CD4-positive, alpha-beta memory T cell (primary cell): ENCODE measurements around the gene ZNF669. TPM values are rescaled to one million over a fixed set of nuclear protein-coding genes. Genes with fewer than 3 reads are reported as not detected.

ENCODE experiments used
- CTCF ChIA-PET: fragments of 350-600 bp; sonication (Branson Sonifier 250); formaldehyde crosslinking; loops from one replicate; lab custom pipeline; 2021; ENCODE audit warnings: inconsistent platforms; ENCODE audit not compliant: partially characterized antibody; lab: Charles Lee
- POLR2A ChIA-PET: fragments of 350-600 bp; sonication (Branson Sonifier 250); formaldehyde crosslinking; loops from one replicate; lab custom pipeline; 2021; ENCODE audit not compliant: partially characterized antibody; lab: Charles Lee
- DNase-seq, 5 donors: peaks; one replicate each; pipeline versions ENCODE4 v3.0.0 to v3.0.0-alpha.2; 2020 to 2022; ENCODE audit warnings: mixed read lengths in 1 of 5
- H3K27ac ChIP-seq: one replicate; pipeline ENCODE4 v1.7.0; 2013; ENCODE audit warnings: low read depth, low read length
- H3K27me3 ChIP-seq: 2 replicates; pipeline ENCODE4 v1.7.0; 2013; ENCODE audit warnings: mild to moderate bottlenecking, low read length, moderate library complexity; ENCODE audit not compliant: insufficient read depth
- H3K36me3 ChIP-seq: 2 replicates; pipeline ENCODE4 v1.7.0; 2013; ENCODE audit warnings: mild to moderate bottlenecking, low read length, moderate library complexity; ENCODE audit not compliant: insufficient read depth
- H3K4me1 ChIP-seq: 2 replicates; pipeline ENCODE4 v1.7.0; 2013; ENCODE audit warnings: mild to moderate bottlenecking, low read length, moderate library complexity; ENCODE audit not compliant: insufficient read depth
- H3K4me3 ChIP-seq, 2 donors: one replicate each; pipeline ENCODE4 v1.7.0; 2013; ENCODE audit warnings: low read length in 2 of 2, mild to moderate bottlenecking in 1 of 2
- H3K9me3 ChIP-seq, 2 donors: one replicate each; pipeline ENCODE4 v1.7.0; 2013; ENCODE audit warnings: low read length in 2 of 2, control low read depth in 1 of 2; ENCODE audit not compliant: control insufficient read depth in 1 of 2
- H3K27ac Mint-ChIP-seq, 7 donors: one replicate each; pipeline ENCODE4 v1.8.0; 2020 to 2021; ENCODE audit warnings: mixed read lengths in 7 of 7, mild to moderate bottlenecking in 6 of 7, inconsistent platforms in 3 of 7, moderate library complexity in 3 of 7
- H3K27me3 Mint-ChIP-seq, 2 donors: one replicate each; pipeline ENCODE4 v1.8.0; 2020 to 2021; ENCODE audit warnings: mixed read lengths in 2 of 2
- H3K36me3 Mint-ChIP-seq, 2 donors: one replicate each; pipeline ENCODE4 v1.8.0; 2020 to 2021; ENCODE audit warnings: mixed read lengths in 2 of 2, inconsistent platforms in 1 of 2, mild to moderate bottlenecking in 1 of 2
- H3K4me1 Mint-ChIP-seq, 4 donors: one replicate each; pipeline ENCODE4 v1.8.0; 2020 to 2021; ENCODE audit warnings: mixed read lengths in 4 of 4, mild to moderate bottlenecking in 1 of 4
- H3K4me3 Mint-ChIP-seq, 8 donors: one replicate each; pipeline ENCODE4 v1.8.0; 2020 to 2021; ENCODE audit warnings: mixed read lengths in 8 of 8, mild to moderate bottlenecking in 7 of 8, moderate library complexity in 6 of 8, inconsistent platforms in 3 of 8
- H3K9me3 Mint-ChIP-seq, 8 donors: one replicate each; pipeline ENCODE4 v1.8.0; 2020 to 2021; ENCODE audit warnings: mixed read lengths in 8 of 8, mild to moderate bottlenecking in 5 of 8, inconsistent platforms in 3 of 8, moderate library complexity in 1 of 8
- intact Hi-C: fragments of 100-400 bp; cut with micrococcal nuclease; formaldehyde crosslinking; loops from one replicate; pipeline ENCODE4 v1.15.1; 2023
- polyA plus RNA-seq, 2 donors: library from polyadenylated mRNA; unstranded; fragments of 300-500 nt; fragmentation: Illumina TruSeq; gene quantifications; one replicate each; pipeline ENCODE4 v1.2.3, GENCODE V29; 2021
- total RNA-seq, 2 experiments: library from RNA; stranded (reverse); gene quantifications; one replicate each; pipeline ENCODE4 v1.2.3, GENCODE V29; 2021

ZNF669 gene
- total and polyA plus RNA-seq, 4 experiments from 2014 or later: 11.3 to 14.8 (median 13.3) TPM

- H3K9me3 Mint-ChIP-seq: peaks cover 0 to 4% (median 0%) of the 10 kb centered on the region in 8 donors
- Histone ChIP-seq H3K36me3 (no peaks in the 10 kb centered on the region), H3K4me1 (peaks cover 12% of the 10 kb centered on the region), H3K9me3 (no peaks in the 10 kb centered on the region), H3K27ac (no peak overlapping the region), H3K4me3 (no peak overlapping the region), H3K27me3 (peaks cover 8% of the 10 kb centered on the region)
- peaks cover 5 to 6% (median 5%) of the 10 kb centered on the region in 4 donors for H3K4me1 Mint-ChIP-seq
- H3K4me3 Mint-ChIP-seq: no peak overlapping the region
- POLR2A ChIA-PET: no interaction called here
- peaks cover 0 to 2% of the 10 kb centered on the region in 2 donors for H3K36me3 Mint-ChIP-seq
- peaks cover 8 to 10% of the 10 kb centered on the region in 2 donors for H3K27me3 Mint-ChIP-seq
- no peak for DNase-seq
- no peak overlapping the region for H3K27ac Mint-ChIP-seq
- CTCF ChIA-PET: no interaction called here
- intact Hi-C loops: no loop called here
Measured at GRCh38 chr1:247115545-247115944, 11.4 kb upstream of the ZNF669 start.

GRCh38 chr1:247115141-247115510 lies 11.0 kb upstream of the ZNF669 start:
- H3K27ac Mint-ChIP-seq: peak overlapping the region in 2 of 7 donors; percentile 36 to 42
- no peak for DNase-seq
- peaks cover 5 to 6% (median 6%) of the 10 kb centered on the region in 4 donors for H3K4me1 Mint-ChIP-seq
- Histone ChIP-seq H3K36me3 (no peaks in the 10 kb centered on the region), H3K4me1 (peaks cover 14% of the 10 kb centered on the region), H3K27me3 (peaks cover 9% of the 10 kb centered on the region), H3K9me3 (no peaks in the 10 kb centered on the region), H3K4me3 (no peak overlapping the region), H3K27ac (no peak overlapping the region)
- intact Hi-C loops: no loop called here
- ChIA-PET POLR2A (no interaction called here), CTCF (no interaction called here)
- peak overlapping the region in 1 of 8 donors; percentile 7 for H3K4me3 Mint-ChIP-seq
- peaks cover 0 to 4% (median 0%) of the 10 kb centered on the region in 8 donors for H3K9me3 Mint-ChIP-seq
- H3K36me3 Mint-ChIP-seq: peaks cover 0 to 2% of the 10 kb centered on the region in 2 donors
- peaks cover 8 to 10% of the 10 kb centered on the region in 2 donors for H3K27me3 Mint-ChIP-seq

GRCh38 chr1:247114351-247115140 lies 10.4 kb upstream of the ZNF669 start:
- Mint-ChIP-seq H3K36me3 (peaks cover 0 to 2% of the 10 kb centered on the region in 2 donors), H3K27ac (peak overlapping the region in 2 of 7 donors; percentile 36 to 42), H3K9me3 (peaks cover 0 to 6% (median 0%) of the 10 kb centered on the region in 8 donors), H3K4me3 (peak overlapping the region in 2 of 8 donors; percentile 12 to 75), H3K4me1 (peaks cover 5 to 6% (median 6%) of the 10 kb centered on the region in 4 donors), H3K27me3 (peaks cover 12 to 15% of the 10 kb centered on the region in 2 donors)
- H3K9me3 ChIP-seq: no peaks in the 10 kb centered on the region
- no peak overlapping the region for H3K4me3 ChIP-seq
- DNase-seq: no peak
- H3K27ac ChIP-seq: no peak overlapping the region
- peaks cover 9% of the 10 kb centered on the region for H3K27me3 ChIP-seq
- intact Hi-C loops: no loop called here
- no peaks in the 10 kb centered on the region for H3K36me3 ChIP-seq
- H3K4me1 ChIP-seq: peaks cover 14% of the 10 kb centered on the region
- ChIA-PET CTCF (no interaction called here), POLR2A (no interaction called here)

- peak overlapping the region in 1 of 7 donors; percentile 21 for H3K27ac Mint-ChIP-seq
- H3K4me1 ChIP-seq: peaks cover 14% of the 10 kb centered on the region
- intact Hi-C loops: no loop called here
- no peak for DNase-seq
- H3K27me3 ChIP-seq: peaks cover 9% of the 10 kb centered on the region
- ChIA-PET POLR2A (no interaction called here), CTCF (no interaction called here)
- H3K36me3 ChIP-seq: no peaks in the 10 kb centered on the region
- H3K4me3 ChIP-seq: no peak overlapping the region
- peaks cover 18 to 20% of the 10 kb centered on the region in 2 donors for H3K27me3 Mint-ChIP-seq
- H3K4me3 Mint-ChIP-seq: peak overlapping the region in 5 of 8 donors; percentile 12 to 75 (median 20)
- no peaks in the 10 kb centered on the region for H3K9me3 ChIP-seq
- peaks cover 0 to 2% of the 10 kb centered on the region in 2 donors for H3K36me3 Mint-ChIP-seq
- H3K9me3 Mint-ChIP-seq: peaks cover 0 to 6% (median 0%) of the 10 kb centered on the region in 8 donors
- no peak overlapping the region for H3K27ac ChIP-seq
- H3K4me1 Mint-ChIP-seq: peaks cover 5 to 6% (median 6%) of the 10 kb centered on the region in 4 donors
Measured at GRCh38 chr1:247113733-247114271, 9.6 kb upstream of the ZNF669 start.

GRCh38 chr1:247113094-247113497 lies 8.9 kb upstream of the ZNF669 start:
- peaks cover 5 to 6% (median 6%) of the 10 kb centered on the region in 4 donors for H3K4me1 Mint-ChIP-seq
- H3K36me3 Mint-ChIP-seq: peaks cover 0 to 2% of the 10 kb centered on the region in 2 donors
- peak overlapping the region in 4 of 8 donors; percentile 17 to 75 (median 28) for H3K4me3 Mint-ChIP-seq
- peaks cover 0 to 6% (median 0%) of the 10 kb centered on the region in 8 donors for H3K9me3 Mint-ChIP-seq
- Histone ChIP-seq H3K9me3 (no peaks in the 10 kb centered on the region), H3K36me3 (no peaks in the 10 kb centered on the region), H3K27me3 (peaks cover 9% of the 10 kb centered on the region), H3K4me3 (no peak overlapping the region), H3K27ac (no peak overlapping the region), H3K4me1 (peaks cover 14% of the 10 kb centered on the region)
- intact Hi-C loops: no loop called here
- peaks cover 25 to 27% of the 10 kb centered on the region in 2 donors for H3K27me3 Mint-ChIP-seq
- ChIA-PET CTCF (no interaction called here), POLR2A (no interaction called here)
- DNase-seq: no peak
- peak overlapping the region in 1 of 7 donors; percentile 21 for H3K27ac Mint-ChIP-seq

GRCh38 chr1:247112479-247112781 lies 8.3 kb upstream of the ZNF669 start:
- ChIA-PET POLR2A (no interaction called here), CTCF (no interaction called here)
- Mint-ChIP-seq H3K36me3 (peaks cover 0 to 2% of the 10 kb centered on the region in 2 donors), H3K9me3 (peaks cover 0 to 6% (median 0%) of the 10 kb centered on the region in 8 donors), H3K4me1 (peaks cover 5 to 6% (median 6%) of the 10 kb centered on the region in 4 donors), H3K27ac (peak overlapping the region in 1 of 7 donors; percentile 36), H3K4me3 (peak overlapping the region; percentile 12 to 75 (median 66)), H3K27me3 (peaks cover 29 to 30% of the 10 kb centered on the region in 2 donors)
- Histone ChIP-seq H3K36me3 (no peaks in the 10 kb centered on the region), H3K4me1 (peaks cover 14% of the 10 kb centered on the region), H3K4me3 (no peak overlapping the region), H3K27ac (no peak overlapping the region), H3K9me3 (no peaks in the 10 kb centered on the region), H3K27me3 (peaks cover 9% of the 10 kb centered on the region)
- intact Hi-C loops: no loop called here
- no peak for DNase-seq

- peaks cover 5 to 6% (median 6%) of the 10 kb centered on the region in 4 donors for H3K4me1 Mint-ChIP-seq
- ChIA-PET POLR2A (no interaction called here), CTCF (no interaction called here)
- DNase-seq: no peak
- H3K9me3 Mint-ChIP-seq: peaks cover 0 to 6% (median 0%) of the 10 kb centered on the region in 8 donors
- peaks cover 33 to 34% of the 10 kb centered on the region in 2 donors for H3K27me3 Mint-ChIP-seq
- Histone ChIP-seq H3K27ac (no peak overlapping the region), H3K27me3 (peaks cover 9% of the 10 kb centered on the region), H3K9me3 (no peaks in the 10 kb centered on the region), H3K4me1 (peaks cover 14% of the 10 kb centered on the region), H3K36me3 (no peaks in the 10 kb centered on the region), H3K4me3 (no peak overlapping the region)
- intact Hi-C loops: no loop called here
- H3K27ac Mint-ChIP-seq: no peak overlapping the region
- peaks cover 0 to 2% of the 10 kb centered on the region in 2 donors for H3K36me3 Mint-ChIP-seq
- peak overlapping the region in 4 of 8 donors; percentile 44 to 66 (median 48) for H3K4me3 Mint-ChIP-seq
Measured at GRCh38 chr1:247111700-247112478, 7.7 kb upstream of the ZNF669 start.
